ENCODE measurements around the gene GHR. TPM values are rescaled to one million over a fixed set of nuclear protein-coding genes. Genes with fewer than 3 reads are reported as not detected.

The GHR gene
- total RNA-seq, 2 donors from 2014 or later = 5.7 to 12.9 TPM

DNA sequence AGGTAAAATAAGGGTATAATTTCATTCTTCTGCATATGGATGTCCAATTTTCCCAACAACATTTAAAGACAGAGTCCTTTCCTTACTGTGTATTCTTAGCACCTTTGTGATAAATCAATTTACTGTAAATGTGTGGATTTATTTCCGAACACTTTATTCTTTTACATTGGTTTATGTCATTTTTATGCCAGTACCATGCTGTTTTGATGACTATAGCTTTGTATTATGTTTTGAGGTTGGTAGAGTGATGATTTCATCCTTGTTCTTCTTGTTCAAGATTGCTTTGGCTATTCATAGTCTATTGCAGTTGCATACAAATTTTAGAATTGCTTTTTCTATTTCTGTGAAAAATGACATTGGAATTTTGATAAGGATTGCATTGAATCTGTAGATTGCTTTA is 280.0 kb downstream of the GHR start:
- DNase-seq (no peak), ATAC-seq (no peak)
- TF ChIP-seq POLR2A (IDR thresholded peaks at IDR 0.05) = no peak
- TF ChIP-seq, protein P1, sequence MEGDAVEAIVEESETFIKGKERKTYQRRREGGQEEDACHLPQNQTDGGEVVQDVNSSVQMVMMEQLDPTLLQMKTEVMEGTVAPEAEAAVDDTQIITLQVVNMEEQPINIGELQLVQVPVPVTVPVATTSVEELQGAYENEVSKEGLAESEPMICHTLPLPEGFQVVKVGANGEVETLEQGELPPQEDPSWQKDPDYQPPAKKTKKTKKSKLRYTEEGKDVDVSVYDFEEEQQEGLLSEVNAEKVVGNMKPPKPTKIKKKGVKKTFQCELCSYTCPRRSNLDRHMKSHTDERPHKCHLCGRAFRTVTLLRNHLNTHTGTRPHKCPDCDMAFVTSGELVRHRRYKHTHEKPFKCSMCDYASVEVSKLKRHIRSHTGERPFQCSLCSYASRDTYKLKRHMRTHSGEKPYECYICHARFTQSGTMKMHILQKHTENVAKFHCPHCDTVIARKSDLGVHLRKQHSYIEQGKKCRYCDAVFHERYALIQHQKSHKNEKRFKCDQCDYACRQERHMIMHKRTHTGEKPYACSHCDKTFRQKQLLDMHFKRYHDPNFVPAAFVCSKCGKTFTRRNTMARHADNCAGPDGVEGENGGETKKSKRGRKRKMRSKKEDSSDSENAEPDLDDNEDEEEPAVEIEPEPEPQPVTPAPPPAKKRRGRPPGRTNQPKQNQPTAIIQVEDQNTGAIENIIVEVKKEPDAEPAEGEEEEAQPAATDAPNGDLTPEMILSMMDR (IDR thresholded peaks at IDR 0.05) = no peak
- 36 to 41% methylated on average over 1 of the region's 1 CpG for WGBS, 2 donors
- H3K4me1 ChIP-seq = no peaks in the 10 kb centered on the region
- no peaks in the 10 kb centered on the region for H3K27me3 ChIP-seq
- H3K4me3 ChIP-seq = no peak overlapping the region
- H3K36me3 ChIP-seq (replicated peaks in 1 of 2; ENCODE audit: insufficient read depth in 1 of 2, low read depth in 2 of 2) = no peaks in the 10 kb centered on the region
- H3K27ac ChIP-seq = no peak overlapping the region
- intact Hi-C loops (cut with DNase I) = no loop called here
- no peaks in the 10 kb centered on the region for H3K9me3 ChIP-seq

DNA sequence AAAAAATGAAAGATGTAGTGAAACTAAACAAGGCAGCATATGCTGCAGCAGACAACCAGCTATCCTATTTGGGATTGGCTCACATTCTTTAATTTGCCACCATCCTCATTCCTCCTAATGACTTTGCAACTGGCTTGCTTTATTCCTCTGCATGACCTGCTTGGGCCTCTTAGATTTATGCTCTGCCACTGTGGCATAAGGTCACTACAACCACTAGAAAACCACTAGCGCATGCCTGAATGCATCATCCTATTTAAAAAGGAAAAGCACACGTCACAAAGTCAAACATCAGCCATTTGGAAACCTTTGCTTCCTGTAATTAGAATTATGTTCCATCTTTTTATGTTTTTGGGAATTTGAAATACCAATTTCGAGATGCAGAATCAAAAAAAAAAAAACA is 292.5 kb downstream of the GHR start:
- ATAC-seq (no peak), DNase-seq (no peak)
- Histone ChIP-seq H3K36me3 (replicated peaks in 1 of 2; ENCODE audit: insufficient read depth in 1 of 2, low read depth in 2 of 2) (no peaks in the 10 kb centered on the region), H3K4me3 (no peak overlapping the region), H3K27ac (no peak overlapping the region), H3K9me3 (no peaks in the 10 kb centered on the region), H3K4me1 (no peaks in the 10 kb centered on the region), H3K27me3 (no peaks in the 10 kb centered on the region)
- 73% methylated on average over 3 of the region's 3 CpGs for WGBS, 2 donors
- no peak for TF ChIP-seq POLR2A (IDR thresholded peaks at IDR 0.05)
- TF ChIP-seq, protein P1 (IDR thresholded peaks at IDR 0.05) = no peak
- intact Hi-C loops (cut with DNase I) = no loop called here

DNA sequence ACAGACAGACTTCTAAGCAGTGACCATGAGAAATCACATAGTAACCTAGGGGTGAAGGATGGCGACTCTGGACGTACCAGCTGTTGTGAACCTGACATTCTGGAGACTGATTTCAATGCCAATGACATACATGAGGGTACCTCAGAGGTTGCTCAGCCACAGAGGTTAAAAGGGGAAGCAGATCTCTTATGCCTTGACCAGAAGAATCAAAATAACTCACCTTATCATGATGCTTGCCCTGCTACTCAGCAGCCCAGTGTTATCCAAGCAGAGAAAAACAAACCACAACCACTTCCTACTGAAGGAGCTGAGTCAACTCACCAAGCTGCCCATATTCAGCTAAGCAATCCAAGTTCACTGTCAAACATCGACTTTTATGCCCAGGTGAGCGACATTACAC is 295.4 kb downstream of the GHR start:
- Histone ChIP-seq H3K27ac (no peak overlapping the region), H3K27me3 (no peaks in the 10 kb centered on the region), H3K4me1 (no peaks in the 10 kb centered on the region), H3K9me3 (no peaks in the 10 kb centered on the region), H3K4me3 (no peak overlapping the region), H3K36me3 (replicated peaks in 1 of 2; ENCODE audit: insufficient read depth in 1 of 2, low read depth in 2 of 2) (no peaks in the 10 kb centered on the region)
- intact Hi-C loops (cut with DNase I) = no loop called here
- ATAC-seq (no peak), DNase-seq (no peak)
- TF ChIP-seq, protein P1 (IDR thresholded peaks at IDR 0.05) = no peak
- no peak for TF ChIP-seq POLR2A (IDR thresholded peaks at IDR 0.05)
- WGBS, 2 donors = 74 to 81% methylated on average over 4 of the region's 4 CpGs

DNA sequence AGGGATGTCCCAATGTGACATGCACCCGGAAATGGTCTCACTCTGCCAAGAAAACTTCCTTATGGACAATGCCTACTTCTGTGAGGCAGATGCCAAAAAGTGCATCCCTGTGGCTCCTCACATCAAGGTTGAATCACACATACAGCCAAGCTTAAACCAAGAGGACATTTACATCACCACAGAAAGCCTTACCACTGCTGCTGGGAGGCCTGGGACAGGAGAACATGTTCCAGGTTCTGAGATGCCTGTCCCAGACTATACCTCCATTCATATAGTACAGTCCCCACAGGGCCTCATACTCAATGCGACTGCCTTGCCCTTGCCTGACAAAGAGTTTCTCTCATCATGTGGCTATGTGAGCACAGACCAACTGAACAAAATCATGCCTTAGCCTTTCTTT is 295.8 kb downstream of the GHR start:
- H3K9me3 ChIP-seq = no peaks in the 10 kb centered on the region
- no peak for ATAC-seq
- no peak overlapping the region for H3K4me3 ChIP-seq
- no peaks in the 10 kb centered on the region for H3K27me3 ChIP-seq
- no peaks in the 10 kb centered on the region for H3K4me1 ChIP-seq
- TF ChIP-seq, protein P1 (IDR thresholded peaks at IDR 0.05) = no peak
- no peak for TF ChIP-seq POLR2A (IDR thresholded peaks at IDR 0.05)
- 76 to 90% methylated on average over 2 of the region's 2 CpGs for WGBS, 2 donors
- H3K27ac ChIP-seq = no peak overlapping the region
- H3K36me3 ChIP-seq (replicated peaks in 1 of 2; ENCODE audit: insufficient read depth in 1 of 2, low read depth in 2 of 2) = no peaks in the 10 kb centered on the region
- intact Hi-C loops (cut with DNase I) = no loop called here
- DNase-seq = no peak

DNA sequence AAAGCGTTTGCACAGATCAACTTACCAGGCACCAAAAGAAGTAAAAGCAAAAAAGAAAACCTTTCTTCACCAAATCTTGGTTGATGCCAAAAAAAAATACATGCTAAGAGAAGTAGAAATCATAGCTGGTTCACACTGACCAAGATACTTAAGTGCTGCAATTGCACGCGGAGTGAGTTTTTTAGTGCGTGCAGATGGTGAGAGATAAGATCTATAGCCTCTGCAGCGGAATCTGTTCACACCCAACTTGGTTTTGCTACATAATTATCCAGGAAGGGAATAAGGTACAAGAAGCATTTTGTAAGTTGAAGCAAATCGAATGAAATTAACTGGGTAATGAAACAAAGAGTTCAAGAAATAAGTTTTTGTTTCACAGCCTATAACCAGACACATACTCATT is 297.0 kb downstream of the GHR start:
- intact Hi-C loops (cut with DNase I) = no loop called here
- TF ChIP-seq, protein P1 (IDR thresholded peaks at IDR 0.05) = no peak
- TF ChIP-seq POLR2A (IDR thresholded peaks at IDR 0.05) = no peak
- Histone ChIP-seq H3K4me1 (no peaks in the 10 kb centered on the region), H3K36me3 (replicated peaks in 1 of 2; ENCODE audit: insufficient read depth in 1 of 2, low read depth in 2 of 2) (no peaks in the 10 kb centered on the region), H3K27ac (no peak overlapping the region), H3K27me3 (no peaks in the 10 kb centered on the region), H3K4me3 (no peak overlapping the region), H3K9me3 (no peaks in the 10 kb centered on the region)
- no peak for DNase-seq
- 64 to 81% methylated on average over 6 of the region's 6 CpGs for WGBS, 2 donors
- ATAC-seq = no peak
